ENCODE data around the gene TBCE.
"Not testable (repeated sequence)": the region's sequence is repeated elsewhere in the genome, so short reads cannot be mapped to it uniquely, and the experiment has no call there.

Gene TBCE

DNA sequence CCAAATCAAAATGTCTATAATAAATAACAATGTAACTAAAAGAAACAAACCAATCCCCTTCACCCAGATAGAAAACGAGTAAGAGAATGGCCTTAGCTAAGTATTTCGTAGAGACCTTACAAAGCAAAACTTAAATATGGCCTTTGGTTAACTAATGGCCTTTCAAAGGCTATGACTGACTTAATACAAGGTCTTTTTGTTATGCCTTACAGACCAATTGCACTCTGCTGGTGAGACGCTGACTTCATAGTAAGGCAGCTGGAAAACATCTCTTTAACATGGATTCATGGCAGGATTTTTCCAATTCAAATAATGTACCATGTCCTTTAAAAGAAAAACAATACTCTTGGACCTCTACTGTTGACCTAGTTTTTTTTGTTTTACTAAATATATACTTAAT lies 15.8 kb upstream of the TBCE start:
- DNase-seq (ENCODE audit: low read depth in 1 of 2, low spot score in 1 of 2), result no peak

DNA sequence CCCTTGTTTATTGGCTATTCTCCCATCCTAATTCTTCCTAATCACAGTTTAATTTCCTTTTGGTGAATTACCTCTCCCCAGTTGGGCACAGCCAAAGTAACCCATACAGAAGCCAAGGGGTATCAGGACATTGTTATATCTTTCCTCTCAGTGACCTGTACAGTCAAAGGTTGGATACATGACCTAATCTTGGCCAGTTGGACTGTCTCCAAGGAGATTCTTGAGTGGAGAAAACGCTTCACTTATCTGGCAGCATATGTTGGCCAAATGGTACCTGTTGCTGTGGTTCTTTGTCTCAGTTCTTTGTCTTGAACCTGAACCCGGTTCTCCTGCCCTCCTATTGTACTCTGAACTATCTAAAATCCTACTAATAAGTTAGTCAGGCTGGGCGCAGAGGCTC lies 15.3 kb upstream of the TBCE start:
- no peak for DNase-seq (ENCODE audit: low read depth in 1 of 2, low spot score in 1 of 2)

DNA sequence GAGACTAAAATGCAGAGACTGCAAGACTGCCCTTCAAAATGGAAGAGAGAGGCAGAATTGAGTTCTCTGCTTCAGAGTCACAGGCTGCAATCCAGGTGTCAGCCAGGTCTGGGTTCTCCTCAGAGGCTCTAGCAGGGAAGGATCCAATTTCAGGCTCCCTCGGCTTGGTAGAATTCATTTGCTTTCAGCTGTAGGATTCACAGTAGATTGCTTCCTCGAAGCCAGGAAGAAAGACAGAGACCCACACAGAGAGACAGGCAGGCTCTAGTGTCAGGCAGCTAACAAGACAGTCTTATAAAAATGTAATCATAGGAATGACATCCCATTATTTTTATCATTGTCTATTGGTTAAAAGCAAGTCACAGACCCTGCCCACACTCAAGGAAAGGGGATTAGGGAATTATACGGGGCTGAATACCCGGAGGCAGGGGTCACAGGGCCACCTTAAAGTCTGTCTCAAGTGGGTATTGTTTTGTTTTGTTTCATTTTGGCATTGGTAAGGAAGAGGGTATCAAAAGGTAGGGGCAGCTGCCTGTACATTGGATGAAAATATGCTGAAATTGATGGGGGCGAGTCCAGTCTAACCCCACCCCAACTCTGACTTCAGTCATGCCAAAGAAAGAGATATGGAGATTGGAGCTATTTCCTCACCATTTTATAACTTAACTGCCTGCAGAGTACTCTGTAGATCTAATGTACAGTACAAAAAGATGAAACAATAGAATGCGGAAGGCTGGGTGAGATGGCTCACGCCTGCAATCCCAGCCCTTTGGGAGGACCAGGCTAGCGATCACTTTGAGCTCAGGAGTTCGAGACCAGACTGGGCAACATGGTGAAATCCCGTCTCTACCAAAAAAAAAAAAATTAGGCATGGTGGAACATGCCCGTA lies 9.5 kb upstream of the TBCE start:
- no peak for DNase-seq (ENCODE audit: low read depth in 1 of 2, low spot score in 1 of 2)

DNA sequence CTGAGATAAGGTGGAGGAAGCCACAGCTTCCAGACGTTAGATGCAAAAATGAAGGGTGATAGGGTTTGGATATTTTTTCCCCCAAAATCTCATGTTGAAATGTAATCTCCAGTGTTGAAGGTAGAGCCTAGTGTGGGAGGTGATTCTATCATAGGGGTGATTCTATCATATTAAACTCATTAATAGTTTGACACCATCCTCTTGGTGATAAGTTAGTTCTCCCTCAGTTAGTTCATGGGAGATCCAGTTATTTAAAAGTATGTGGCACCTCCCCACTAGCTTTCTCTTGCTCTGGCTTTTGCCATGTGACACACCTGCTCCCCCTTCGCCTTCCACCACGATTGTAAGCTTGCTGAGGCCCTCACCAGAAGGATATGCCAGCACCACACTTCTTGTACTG lies 8.3 kb upstream of the TBCE start:
- DNase-seq (ENCODE audit: low read depth in 1 of 2, low spot score in 1 of 2), result no peak

DNA sequence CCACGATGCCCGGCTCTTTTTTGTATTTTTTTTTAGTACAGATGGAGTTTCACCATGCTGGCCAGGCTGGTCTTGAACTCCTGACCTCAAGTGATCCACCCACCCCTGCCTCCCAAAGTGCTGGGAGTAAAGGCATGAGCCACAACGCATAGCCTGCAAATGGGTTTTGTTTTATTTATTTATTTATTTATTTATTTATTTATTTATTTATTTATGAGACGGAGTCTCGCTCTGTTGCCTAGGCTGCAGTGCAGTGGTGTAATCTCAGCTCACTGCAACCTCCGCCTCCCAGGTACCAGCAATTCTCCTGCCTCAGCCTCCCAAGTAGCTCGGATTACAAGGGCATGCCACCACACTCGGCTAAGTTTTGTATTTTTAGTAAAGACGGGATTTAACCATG lies 3.0 kb upstream of the TBCE start:
- not testable (repeated sequence) for DNase-seq (ENCODE audit: low read depth in 1 of 2, low spot score in 1 of 2)

DNA sequence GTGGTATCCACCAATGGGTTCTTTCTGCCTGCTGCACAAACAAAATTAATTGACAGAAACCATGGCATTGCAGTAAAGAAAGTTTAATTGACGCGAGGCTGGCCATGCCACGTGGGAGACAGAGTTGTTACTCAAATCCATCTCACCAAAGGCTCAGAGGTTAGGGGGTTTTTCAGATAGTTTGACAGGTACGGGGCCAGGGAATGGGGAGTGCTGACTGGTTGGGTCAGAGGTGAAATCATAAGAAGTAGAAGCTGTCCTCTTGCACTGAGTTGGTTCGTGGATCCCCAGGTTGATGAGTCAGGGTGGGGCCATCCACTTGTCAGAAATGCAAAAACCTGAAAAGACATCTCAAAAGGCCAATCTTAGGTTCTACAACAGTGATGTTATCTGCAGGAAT lies 941 bp upstream of the TBCE start:
- no peak for DNase-seq (ENCODE audit: low read depth in 1 of 2, low spot score in 1 of 2)

DNA sequence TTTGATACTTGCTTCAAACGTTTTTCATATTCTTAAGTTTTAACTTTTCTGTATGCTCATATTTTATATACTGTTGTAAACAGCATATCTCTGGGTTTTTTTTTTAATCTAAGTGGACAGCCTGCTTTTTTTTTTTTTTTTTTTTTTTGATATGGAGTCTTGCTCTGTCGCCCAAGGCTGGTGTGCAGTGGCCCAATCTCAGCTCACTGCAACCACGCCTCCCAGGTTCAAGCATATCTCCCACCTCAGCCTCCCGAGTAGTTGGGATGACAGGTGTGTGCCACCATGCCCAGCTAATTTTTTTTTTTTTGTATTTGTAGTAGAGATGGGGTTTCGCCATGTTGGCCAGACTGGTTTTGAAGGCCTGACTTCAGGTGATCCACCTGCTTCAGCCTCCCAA lies 1.2 kb downstream of the TBCE start:
- DNase-seq (ENCODE audit: low read depth in 1 of 2, low spot score in 1 of 2), result no peak

DNA sequence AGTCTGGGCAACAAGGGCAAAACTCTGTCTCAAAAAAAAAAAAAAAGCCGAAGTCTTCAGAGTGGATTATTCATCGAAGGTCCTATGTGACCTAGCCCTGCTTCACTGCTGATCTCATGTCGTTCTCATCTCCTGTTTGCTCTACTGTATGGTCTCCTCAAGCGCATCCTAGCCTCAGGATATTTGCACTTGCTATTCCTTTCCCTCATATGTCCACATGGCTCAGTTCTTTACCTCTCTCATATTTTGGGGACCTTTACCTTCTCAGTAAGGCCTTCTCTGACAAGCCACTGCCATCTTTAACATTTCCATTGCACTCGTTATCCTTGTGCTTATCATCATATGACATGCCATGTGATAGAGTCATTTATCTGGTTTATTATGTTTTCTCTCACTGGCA lies 2.6 kb downstream of the TBCE start:
- no peak for DNase-seq (ENCODE audit: low read depth in 1 of 2, low spot score in 1 of 2)

DNA sequence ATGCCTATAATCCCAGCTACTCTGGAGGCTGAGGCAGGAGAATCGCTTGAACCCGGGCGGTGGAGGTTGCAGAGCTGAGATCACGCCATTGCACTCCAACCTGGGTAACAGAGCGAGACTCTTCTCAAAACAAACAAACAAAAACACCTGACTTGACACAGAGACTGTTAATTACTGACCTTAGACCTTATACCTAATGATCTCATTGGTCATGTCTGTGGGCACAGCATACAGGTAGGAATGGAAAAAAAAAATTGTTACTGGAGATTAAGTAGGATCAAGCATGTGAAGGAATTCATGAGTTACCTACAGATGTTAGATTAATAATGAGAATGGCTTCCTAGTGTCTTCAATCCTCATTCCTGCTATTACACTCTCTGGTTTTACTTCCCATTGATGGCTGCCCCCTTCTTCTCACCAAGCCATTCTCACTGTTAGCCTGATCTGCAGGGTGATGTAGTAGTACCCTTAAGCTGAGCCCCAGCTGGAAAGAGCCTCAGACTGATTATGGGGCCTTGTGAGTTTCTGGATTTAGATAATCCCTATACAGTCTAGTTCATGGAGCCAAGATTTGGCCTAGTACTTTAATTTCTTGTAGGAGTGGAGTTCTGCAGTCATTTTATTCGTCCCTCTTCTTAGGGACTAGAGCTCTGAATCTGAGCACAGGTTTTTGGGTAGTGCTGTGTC lies 8.8 kb downstream of the TBCE start:
- DNase-seq (ENCODE audit: low read depth in 1 of 2, low spot score in 1 of 2), result no peak

DNA sequence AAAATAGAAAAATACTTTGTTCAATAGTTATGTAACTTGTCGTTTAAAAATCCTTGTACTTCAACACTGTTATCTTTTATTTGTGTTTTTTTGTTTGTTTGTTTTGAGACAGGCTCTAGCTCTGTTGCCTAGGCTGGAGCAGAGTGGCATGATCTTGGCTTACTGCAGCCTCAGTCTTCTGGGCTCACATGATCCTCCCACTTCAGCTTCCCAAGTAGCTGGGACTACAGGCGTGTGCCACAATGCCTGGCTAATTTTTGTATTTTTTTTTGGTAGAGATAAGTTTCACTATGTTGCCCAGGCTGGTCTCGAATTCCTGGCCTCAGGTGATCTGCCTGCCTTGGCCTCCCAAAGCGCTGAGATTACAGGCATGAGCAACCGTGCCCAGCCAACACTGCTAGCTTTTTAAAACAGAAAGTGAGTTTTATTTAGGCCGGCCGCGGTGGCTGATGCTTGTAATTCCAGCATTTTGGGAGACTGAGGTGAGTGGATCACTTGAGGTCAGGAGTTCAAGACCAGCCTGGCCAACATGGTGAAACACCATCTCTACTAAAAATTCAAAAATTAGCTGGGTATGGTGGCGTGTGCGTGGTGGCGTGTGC lies 11.0 kb downstream of the TBCE start:
- not testable (repeated sequence) for DNase-seq (ENCODE audit: low read depth in 1 of 2, low spot score in 1 of 2)

DNA sequence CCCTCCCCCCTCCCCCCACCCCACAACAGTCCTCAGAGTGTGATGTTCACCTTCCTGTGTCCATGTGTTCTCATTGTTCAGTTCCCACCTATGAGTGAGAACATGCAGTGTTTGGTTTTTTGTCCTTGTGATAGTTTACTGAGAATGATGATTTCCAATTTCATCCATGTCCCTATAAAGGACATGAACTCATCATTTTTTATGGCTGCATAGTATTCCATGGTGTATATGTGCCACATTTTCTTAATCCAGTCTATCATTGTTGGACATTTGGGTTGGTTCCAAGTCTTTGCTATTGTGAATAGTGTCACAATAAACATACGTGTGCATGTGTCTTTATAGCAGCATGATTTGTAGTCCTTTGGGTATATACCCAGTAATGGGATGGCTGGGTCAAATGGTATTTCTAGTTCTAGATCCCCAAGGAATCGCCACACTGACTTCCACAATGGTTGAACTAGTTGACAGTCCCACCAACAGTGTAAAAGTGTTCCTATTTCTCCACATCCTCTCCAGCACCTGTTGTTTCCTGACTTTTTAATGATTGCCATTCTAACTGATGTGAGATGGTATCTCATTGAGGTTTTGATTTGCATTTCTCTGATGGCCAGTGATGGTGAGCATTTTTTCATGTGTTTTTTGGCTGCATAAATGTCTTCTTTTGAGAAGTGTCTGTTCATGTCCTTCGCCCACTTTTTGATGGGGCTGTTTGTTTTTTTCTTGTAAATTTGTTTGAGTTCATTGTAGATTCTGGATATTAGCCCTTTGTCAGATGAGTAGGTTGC lies 14.9 kb downstream of the TBCE start:
- not testable (repeated sequence) for DNase-seq (ENCODE audit: low read depth in 1 of 2, low spot score in 1 of 2)

DNA sequence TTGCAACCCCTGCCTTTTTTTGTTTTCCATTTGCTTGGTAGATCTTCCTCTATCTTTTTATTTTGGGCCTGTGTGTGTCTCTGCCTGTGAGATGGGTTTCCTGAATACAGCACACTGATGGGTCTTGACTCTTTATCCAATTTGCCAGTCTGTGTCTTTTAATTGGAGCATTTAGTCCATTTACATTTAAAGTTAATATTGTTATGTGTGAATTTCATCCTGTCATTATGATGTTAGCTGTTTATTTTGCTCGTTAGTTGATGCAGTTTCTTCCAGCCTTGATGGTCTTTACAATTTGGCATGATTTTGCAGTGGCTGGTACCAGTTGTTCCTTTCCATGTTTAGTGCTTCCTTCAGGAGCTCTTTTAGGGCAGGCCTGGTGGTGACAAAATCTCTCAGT lies 18.4 kb downstream of the TBCE start:
- not testable (repeated sequence) for DNase-seq (ENCODE audit: low read depth in 1 of 2, low spot score in 1 of 2)

DNA sequence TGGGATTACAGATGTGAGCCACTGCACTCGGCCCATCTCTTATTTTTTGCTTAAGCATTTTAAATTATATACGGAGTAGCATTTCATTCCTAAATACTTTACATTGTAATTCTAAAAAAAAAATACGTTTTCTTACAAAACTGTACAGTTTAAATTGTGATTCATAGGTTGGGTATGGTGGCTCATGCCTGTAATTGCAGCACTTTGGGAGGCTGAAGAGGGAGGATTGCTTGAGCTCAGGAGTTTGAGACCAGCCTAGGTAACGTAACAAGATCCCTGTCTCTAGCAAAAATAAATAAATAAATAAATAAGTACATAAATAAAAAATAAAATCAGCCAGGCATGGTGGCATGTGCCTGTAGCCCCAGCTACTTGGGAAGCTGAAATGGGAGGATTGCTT lies 24.6 kb downstream of the TBCE start:
- DNase-seq (ENCODE audit: low read depth in 1 of 2, low spot score in 1 of 2), result no peak

DNA sequence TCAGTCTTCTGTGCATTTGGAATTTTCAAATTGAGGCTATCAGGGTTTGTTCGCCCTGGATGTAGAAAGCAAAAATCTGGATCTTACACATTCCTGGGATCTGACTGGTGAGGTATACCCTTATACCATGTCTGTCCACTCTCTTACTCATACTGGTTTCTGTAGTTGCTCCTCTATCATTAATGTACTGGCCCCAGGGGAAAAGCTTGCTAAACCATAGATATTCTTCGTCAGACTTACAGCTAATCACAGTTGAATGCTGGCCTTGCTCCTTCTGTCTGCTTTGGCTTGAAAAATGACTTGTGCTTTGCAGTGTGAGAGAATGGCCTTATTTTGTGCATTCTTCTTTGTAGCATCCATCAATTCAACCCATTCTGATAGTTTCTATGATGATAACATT lies 30.5 kb downstream of the TBCE start:
- no peak for DNase-seq (ENCODE audit: low read depth in 1 of 2, low spot score in 1 of 2)

DNA sequence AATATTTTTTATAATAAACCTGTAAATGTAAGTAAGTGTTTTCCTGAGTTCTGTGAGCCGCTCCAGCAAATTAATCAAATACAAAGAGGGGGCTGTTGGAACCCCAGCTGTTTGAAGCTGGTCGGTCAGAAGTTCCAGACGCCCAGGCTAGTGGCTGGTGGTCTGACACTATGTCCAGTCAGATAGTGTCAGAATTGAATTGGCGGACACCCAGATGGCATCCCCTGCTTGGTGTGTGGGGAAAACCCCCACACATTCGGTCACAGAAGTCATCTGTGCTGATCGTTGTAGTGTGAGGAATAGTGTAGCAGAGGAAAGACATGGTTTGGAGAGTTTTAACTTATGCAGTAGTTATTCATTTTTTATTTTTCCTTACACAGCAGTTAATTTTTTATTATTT lies 32.4 kb downstream of the TBCE start:
- no peak for DNase-seq (ENCODE audit: low read depth in 1 of 2, low spot score in 1 of 2)

DNA sequence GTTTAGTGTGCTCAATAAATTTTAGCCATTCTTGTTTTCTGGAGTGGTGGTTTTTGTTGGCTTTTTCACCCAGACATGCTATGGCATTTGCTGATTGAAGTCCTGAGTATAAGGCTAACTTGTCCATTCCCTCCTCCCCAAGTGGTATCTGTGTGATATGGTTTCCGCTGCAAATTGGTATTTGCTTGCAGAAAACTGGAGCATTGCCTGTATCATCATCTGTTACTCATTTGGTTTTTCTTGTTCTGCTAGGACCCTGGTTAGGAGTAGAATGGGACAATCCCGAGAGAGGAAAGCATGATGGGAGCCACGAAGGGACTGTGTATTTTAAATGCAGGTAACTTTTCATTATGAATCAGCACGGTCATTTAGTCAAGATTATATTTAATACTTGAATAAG lies 34.0 kb downstream of the TBCE start:
- DNase-seq (ENCODE audit: low read depth in 1 of 2, low spot score in 1 of 2), result no peak

DNA sequence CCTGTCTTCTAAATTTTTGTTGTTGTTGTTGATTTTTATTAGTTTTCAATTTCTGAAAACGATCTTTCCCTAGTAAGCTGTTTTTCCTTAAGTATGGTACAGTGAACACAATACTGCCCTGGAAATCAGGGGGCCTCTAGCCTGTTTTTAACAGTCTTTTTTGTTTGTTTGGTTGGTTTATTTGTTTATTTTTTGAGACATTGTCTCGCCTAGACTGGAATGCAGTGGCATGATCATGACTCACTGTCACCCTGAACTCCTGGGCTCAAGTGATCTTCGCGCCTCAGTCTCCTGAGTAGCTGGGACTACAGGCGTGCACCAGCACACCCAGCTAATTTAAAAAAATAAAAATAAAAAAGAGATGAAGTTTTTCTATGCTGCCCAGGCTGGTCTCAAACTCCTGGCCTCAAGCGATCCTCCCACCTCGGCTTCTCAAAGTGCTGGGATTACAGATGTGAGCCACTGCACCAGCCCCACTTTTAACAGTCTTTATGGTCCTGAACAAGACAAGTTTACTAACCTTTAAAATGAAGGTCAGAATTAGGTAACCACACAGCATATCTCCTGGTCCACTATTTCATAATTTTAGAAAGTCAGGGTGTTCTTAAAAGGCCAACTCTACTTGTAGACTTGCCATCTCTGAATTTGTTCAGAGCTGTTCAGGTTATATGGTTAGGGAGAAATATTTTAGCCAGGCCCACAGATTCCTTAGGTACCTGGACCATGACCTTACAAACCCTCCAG lies 35.4 kb downstream of the TBCE start:
- DNase-seq (ENCODE audit: low read depth in 1 of 2, low spot score in 1 of 2), result no peak

DNA sequence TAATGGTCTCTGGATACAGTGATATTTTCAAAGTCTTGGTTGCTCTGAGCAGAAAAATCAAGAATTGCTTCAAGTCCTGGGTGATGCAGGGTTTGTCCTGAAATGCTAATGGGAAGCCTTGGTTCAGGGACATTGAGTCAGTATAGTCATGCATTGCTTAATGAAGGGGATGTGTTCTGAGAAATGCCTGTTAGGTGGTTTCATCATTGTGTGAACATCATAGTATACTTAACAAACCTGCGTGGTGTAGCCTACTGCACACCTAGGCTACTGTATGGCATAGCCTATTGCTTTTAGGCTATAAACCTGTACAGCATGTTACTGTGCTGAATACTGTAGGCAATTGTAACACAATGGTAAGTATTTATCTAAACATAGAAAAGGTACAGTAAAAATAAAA lies 36.4 kb downstream of the TBCE start:
- no peak for DNase-seq (ENCODE audit: low read depth in 1 of 2, low spot score in 1 of 2)

DNA sequence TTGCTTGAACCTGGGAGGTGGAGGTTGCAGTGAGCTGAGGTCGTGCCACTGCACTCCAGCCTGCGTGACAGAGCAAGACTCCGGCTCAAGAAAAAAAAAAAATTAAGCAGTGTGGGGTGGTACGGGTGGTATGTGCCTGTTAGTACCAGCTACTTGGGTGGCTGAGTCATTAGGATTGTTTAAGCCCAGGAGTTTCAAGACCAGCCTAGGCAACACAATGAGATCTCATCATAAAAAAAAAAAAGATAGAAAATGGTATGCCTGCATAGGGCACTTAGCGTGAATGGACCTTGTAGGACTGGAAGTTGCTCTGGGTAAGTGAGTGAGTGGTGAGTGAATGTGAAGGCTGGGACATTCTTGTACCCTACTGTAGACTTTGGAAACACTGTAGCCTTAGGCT lies 37.0 kb downstream of the TBCE start:
- DNase-seq (ENCODE audit: low read depth in 1 of 2, low spot score in 1 of 2), result no peak

DNA sequence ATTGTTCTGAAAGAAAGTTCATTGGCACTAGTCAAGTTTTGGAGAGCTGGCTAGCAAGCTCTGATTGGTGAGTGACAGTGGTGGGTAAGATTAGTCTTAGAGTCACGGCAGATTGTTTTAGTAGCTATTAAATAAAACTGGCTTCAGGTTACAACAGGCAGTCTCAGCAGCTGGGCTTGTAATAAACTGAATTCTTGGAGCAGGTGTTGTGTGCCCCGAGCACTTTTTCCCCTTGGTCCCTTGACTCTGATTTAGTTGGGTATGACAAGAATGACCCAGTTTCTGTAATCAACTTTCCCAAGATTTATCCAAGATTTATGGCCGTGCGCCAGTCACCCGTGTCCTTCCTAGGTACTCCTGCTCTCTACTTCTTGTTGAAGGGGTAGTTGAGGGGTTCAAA lies 40.2 kb downstream of the TBCE start:
- no peak for DNase-seq (ENCODE audit: low read depth in 1 of 2, low spot score in 1 of 2)

DNA sequence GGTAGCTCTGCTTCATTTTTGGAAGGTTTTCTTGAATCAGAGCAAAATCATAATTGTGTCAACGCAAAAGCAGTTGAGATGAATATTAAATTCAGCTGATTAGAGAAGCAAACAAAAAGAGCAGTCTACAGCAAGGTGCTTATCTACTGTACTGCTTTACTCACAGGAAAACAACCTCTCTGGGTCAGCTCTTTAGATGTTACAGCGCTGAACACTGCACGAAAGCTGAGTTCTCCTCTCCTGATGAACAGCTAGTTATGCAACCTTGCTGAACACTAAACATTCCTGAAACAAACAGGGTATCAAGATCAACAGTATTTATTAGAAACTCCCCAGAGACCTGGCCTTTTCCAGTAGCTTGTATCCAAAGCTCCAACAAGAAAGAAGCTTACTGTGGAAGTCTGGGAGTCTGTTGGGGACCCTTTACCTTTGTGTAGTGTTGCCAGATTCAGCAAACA lies 41.3 kb downstream of the TBCE start:
- no peak for DNase-seq (ENCODE audit: low read depth in 1 of 2, low spot score in 1 of 2)

Data from activated T-helper 1 cell treated with anti-CD3 and anti-CD28 coated beads, Interleukin-2, amount 50 U/mL, for 16 hours (primary cell).